GM08714 (cell line): Measurements from ENCODE around the gene CIC.

Experiments
- H3K4me3 ChIP-seq: fragments of 200-500 bp; sonication (Bioruptor generic); 2 replicates; pipeline ENCODE4 v1.5.1; 2014; ENCODE audit warnings: mild to moderate bottlenecking, low read length, inconsistent platforms
- ZNF274 ChIP-seq: IDR thresholded peaks from 2 replicates; pipeline ENCODE4 v1.6.1; 2012; ENCODE audit warnings: mild to moderate bottlenecking, low read depth, low read length

CIC gene

DNA sequence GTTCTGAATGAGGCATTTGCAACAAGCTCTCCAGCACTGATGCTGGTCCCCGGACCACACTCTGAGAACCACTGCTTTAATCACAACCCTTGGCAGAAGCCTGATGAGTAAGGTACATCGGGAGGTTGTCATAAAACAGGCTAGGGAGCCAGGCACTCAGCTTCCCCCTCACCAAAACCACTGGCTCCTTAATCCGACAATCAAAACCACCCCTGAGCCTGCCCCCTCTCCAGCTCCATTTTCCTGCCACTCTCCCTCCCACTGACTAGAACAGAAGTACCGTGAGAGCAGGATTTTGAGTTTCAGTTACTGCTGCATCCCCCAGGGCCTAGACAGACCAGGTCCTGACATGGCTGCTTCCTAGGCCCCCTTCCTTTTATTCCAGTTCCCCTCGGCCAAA, 33.9 kb upstream of the CIC start:
- TF ChIP-seq ZNF274: no peak
- H3K4me3 ChIP-seq: no peak overlapping the region

DNA sequence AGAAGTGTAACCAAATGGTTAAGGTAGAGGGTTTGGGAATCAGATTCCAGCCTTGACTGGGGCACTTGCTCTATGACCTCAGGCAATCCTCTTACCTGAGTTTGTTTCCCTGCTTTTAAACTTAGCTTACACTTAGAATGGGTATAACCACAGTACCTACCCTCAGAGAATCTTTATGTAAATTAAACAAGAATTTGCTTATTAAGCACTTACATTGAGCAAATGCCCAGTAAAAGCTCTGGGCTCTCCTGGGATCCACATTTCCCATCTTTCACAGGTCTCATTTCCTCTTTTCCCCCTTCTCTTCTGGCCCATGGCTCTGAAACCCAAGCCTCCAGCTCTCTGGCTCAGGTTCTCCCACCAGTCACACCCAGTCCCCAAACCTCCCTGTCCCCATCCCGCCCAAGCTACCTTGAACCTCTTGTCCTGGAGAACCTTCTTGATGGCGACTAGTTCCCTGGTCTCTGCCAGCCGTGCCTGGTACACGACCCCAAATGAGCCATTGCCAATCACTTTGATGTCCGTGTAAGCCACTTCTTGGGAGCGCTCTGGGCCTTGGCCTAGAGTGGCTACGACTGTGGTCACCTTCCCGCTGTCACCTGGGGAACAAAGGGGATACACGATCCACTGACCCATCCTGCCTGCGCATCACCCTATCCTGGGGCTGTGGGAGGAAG, 29.4 kb upstream of the CIC start:
- no peak for TF ChIP-seq ZNF274
- H3K4me3 ChIP-seq: no peak overlapping the region

DNA sequence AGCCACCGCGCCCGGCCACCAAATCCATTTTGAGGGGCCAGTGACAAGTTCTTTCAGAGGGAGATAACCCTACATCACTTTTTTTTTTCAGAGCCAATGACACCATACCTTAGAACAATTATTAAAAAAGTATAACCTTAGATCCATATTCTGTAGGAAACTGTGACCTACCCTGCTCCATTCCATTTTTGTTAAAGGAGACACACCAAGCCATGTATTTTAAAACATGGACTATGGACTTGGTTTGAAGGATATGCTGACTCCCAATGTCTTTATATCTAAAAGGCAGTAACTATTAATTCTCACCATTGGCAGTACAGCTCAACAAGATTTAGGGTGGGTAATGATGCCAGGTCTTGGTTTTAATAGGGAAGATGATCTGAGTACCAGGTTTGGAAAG, 27.8 kb upstream of the CIC start:
- H3K4me3 ChIP-seq: peak overlapping the region; percentile 98
- TF ChIP-seq ZNF274: no peak

DNA sequence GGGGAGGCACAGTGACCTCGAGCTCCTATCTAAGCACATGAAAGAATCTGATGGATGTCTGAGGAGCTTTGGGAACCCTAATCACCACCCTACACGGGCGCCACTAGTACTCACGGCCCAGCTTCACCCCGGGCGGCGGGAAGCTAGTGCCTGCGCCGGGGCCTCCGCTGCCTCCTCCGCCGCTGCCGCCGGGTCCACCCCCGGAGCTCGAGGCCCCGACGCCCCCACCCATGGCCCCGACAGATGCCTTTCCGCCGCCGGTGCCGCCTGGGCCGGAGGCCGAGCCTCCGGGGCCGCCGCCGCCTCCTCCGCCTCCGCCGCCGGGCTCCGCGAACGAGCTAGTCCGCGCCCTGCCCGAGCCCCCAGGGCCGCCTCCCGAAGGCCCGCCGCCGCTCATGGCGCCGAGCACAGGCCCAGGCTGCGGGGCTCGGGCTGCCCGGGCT, 27.0 kb upstream of the CIC start:
- TF ChIP-seq ZNF274: no peak

DNA sequence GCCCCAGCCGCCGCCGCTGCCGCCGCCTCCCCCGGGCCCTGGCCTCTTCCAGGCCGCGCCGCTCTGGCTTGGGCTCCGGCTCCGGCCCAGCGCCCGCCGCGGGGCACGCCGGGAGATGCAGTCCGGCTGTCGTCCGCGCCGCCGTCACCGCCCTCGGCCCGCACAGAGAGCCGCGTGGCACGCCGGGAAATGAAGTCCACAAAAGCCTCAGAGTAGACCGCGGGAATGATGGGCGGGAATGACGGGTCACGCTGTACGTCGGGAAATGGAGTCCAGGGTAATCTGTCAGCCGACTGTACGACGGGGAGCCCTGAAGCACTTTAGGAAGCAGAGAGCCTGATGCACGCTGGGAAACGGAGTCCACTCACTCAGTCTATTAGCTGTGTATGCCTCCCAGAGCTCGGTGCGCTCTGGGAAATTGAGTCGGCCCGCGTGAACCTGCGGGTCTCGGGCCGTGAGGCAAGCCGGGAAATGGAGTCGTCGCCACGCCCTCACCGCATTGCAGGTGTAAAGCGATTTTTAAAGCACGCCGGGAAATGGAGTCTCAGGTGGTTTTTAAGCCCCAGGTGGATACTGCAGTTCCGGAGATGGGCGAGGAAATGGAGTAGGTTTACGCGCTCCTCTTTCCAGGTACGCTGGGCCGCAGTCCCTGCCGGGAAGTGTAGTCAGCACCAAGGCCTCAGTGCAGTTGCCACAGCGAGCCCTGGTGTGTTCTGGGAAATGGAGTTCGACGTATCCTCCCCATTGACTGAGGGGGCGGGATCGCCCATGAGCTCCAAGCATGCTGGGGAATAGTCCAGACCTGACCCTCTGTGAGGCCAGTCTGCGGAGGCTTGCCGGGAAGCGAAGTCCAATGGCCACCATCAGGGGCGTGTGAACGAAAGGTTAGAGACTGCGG, 26.3 kb upstream of the CIC start, which contains the start of gene GSK3A:
TSS of gene GSK3A (minus strand) at position 91 of the 898 bp plus-strand sequence. CDS start 137 bp downstream, outside the sequence.
- no peak for TF ChIP-seq ZNF274
- H3K4me3 ChIP-seq: peak within 1 kb of the TSS; percentile 98

More for the DNA sequence above, 27.0 kb upstream of the CIC start:
- H3K4me3 ChIP-seq: peak overlapping the region; percentile 98

DNA sequence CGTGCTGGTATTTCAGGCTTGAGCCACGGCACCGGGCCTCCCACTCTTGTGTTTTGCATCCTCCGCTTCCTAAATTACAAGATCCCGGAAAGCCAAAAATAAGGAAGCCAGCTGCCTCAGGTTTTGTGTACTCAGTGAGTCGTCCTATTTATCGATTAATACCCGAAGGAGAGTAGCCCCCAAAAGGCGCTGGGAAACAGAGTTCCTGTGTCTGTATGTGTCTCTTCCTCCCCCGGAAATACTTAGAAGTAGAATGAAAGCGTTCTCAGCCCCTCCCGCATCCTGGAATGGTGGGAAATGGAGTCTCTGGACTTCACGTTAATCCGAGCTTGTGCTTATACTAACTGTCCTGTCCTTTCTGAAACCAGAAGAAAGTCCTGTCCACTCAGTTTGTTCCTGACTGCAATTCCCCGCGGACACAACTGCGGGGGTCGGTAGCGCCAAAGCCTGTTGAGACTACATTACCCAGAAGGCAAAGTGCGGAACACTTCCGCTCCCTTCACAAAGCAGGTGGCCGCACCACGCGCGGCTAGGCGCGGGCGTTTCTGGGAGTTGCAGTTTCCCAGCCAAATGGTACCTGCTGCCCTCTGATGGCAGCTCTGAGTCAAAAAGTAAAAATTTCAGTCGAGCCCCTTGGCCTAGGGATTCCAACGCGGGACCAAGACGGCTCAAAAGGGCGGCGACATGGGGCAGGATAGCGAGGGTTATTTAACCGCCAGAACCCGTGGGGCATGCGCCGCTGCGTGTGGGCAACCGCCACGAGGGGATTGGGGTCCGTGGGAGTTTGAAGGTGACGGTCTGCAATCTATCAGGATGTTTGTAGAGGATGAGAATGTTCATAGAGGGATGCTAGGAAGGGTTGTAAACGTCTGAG, 24.5 kb upstream of the CIC start:
- TF ChIP-seq ZNF274: no peak
- peak overlapping the region; percentile 87 for H3K4me3 ChIP-seq

DNA sequence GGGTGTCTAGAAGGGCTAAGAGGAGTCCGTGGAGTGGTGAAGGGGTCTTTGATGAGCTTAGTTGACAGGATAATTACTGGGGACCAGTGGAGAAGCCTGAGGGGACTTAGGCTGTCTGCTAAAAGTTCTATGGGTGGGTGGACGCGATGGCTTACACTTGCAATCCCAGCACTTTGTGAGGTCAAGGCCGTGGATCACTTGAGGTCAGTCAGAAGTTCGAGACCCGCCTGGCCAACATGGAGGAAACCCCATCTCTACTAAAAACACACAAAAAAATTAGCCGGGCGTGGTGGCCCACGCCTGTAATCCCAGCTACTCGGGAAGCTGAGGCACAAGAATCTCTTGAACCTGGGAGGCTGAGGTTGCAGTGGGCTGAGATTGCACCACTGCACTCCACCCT, 23.8 kb upstream of the CIC start:
- no peak overlapping the region for H3K4me3 ChIP-seq
- no peak for TF ChIP-seq ZNF274

DNA sequence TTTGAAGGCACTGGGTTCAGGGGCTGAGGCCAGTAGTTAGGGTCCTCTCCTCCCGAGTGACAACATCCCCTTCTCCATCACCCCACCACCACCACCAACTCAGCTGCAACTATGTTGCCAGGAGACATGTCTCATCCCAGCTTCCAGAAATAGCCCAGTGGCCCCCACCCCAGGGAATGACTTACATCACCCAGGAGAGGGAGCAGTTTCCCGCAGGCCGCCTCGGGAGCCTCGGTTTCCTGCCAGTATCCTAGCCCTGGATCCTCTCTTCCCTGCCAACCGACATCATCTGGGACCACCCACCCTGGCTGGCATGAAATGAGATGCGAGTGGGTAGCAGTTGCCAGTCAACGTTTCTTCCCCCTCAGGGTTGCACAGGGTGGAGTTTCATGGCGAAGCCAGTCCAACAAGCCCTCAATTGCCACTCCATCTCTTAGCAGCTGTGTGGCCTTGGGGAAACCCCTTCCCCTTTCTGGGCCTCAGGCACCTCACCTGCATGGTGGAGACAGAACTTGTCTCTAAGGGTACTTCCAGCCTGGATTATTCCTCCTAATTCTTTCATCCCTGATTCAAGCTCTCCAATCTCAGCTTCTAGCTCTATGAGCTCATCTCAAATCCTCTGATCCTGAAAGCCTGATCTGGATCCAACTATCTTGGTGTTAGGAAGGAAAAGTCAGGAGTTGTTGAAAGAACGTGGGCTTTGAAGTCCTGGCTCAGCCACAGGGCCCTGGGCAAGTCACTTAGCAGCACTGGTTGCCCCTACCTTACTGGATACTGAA, 22.7 kb upstream of the CIC start:
- TF ChIP-seq ZNF274: no peak

DNA sequence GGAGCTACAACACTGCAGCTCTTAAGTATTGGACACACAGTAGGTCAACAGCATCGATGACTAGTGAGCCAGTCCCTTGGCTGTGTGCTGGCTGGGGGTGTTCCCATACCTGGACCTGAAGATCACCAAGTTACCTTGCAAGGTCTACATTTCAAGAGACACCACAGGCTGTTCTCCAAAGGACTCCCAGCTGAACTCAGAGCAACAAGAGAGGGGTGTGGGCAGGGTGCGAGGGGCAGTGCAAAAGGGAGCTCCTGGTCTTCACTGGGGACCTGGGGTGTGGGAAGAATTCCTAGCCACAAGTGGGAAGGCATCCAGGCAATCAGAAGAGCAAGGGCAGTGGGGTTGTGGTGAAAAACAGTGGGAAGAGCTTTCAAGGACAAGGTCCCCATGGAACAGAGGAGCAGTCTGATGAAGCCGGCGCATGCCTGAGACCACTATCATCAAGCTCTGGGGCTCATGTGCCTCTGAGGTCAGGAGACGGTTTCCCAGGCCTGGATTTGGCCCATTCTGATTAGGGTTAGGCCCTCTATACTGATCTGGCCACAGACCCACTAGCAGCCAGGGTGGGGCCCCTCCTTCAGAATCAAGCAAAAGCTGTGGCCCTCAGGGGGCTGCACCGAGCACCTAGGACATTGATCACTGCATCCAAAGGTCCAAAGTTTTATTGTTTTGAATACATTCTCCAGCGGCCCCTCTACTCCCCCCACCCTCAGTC, 22.0 kb upstream of the CIC start:
- no peak overlapping the region for H3K4me3 ChIP-seq
- no peak for TF ChIP-seq ZNF274

More for the DNA sequence above, 22.7 kb upstream of the CIC start:
- no peak overlapping the region for H3K4me3 ChIP-seq

DNA sequence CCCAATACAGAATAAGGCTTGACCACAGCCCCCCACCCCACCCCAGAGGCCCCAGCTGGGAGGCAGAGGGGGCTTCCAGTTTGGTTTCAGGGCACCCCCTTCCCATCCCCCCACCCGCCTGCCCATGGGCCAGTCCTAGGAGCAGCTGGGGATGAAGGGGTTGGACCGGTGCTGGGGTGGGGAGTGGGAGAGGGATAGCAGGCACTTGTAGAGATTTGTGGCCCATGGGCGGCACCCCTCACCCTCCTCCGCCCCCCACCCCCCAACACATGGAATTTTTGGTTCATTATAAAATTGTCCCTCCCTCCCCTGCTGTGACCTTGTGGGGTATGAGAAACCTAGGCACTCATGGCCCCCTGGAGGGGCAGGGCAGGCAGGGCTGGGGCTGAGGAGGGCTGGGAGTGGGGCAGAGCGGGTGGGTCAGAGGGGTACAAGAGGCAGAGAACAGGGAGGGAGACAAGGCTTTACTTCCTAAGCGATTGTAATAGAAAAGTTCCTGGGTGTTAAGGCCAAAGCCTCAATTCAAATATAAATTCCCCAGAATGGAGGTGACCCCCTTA, 21.3 kb upstream of the CIC start:
- H3K4me3 ChIP-seq: no peak overlapping the region
- no peak for TF ChIP-seq ZNF274

DNA sequence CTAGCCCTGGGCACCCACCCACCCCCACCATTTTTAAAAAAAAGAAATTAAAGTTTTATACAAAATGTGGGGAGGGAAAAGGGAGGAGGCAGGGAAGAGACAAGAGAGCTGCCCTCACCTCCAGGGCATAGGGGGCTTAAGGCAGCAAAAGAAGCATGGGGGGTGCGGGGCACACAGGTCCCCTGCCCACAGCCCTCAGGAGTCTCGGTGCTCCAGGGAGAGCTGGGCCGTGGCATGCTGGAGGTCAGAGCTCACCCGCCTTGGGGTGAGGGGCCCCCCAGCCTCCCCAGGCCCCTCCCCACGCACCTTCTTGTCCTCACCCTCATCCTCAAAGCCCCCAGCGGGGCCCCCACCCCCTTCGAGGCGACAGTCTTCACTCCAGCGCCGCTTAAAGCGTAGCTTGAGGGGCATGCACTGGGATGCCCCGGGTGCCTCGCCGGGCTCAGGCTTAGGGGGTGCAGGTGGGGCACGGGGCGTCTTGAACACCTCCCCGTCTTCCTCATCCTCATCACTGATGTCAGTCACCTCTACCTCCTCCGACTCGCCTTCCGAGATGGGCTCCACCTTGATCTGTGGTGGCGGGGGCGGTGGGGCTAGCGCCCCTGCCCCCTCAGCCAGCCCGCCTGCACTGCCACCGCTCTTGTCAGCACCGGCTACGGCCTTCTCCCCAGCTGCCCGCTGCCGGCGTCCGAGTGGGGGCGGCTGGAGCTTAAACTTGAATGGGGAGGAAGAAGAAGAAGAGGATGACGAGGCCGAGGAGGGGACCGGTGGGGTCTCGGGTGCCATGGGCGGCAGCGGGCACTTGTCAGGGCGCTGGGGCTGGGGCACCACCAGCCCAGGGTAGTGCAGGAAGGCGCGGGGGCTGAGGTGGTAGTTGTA, 20.5 kb upstream of the CIC start:
- no peak for TF ChIP-seq ZNF274
- no peak overlapping the region for H3K4me3 ChIP-seq
